ENCODE results near the gene PSMD3.

- TF ChIP-seq CTCF (IDR thresholded peaks at IDR 0.05; ENCODE audit: low read depth, low read length), result no peak
- no peak for TF ChIP-seq EZH2phosphoT487 (IDR thresholded peaks at IDR 0.05; ENCODE audit: low read depth)
Observed at GRCh38 chr17:40021451-40021971, 40.9 kb downstream of the PSMD3 start.
